NOMO-1 (cell line): ENCODE measurements around the gene EPC2.
"Not testable (repeated sequence)": the region's sequence is repeated elsewhere in the genome, so short reads cannot be mapped to it uniquely, and the experiment has no call there.

Experiments
- DNase-seq, 2 experiments: peaks; one replicate each; lab custom pipeline; 2025; ENCODE audit not compliant: unreplicated experiment in 2 of 2; lab: John Stamatoyannopoulos, UW

The EPC2 gene

DNA sequence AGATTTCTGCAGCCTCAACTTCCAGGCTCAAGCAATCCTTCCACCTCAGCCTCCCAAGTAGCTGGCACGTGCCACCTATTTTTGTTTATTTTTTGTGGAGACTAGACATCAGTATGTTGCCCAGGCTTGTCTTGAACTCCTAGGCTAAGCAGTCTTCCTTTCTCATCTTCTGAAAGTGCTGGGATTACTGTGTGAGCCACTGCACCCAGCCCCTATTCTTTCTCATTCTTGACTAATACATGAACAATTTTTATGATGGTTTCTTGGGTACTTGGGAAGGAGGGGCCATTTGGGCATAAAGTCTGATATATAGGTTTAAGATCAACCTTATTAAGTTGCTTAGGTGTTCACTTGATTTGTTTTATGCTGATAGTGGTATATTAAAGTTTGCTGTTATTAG, 26.2 kb downstream of the EPC2 start:
- no peak for DNase-seq

DNA sequence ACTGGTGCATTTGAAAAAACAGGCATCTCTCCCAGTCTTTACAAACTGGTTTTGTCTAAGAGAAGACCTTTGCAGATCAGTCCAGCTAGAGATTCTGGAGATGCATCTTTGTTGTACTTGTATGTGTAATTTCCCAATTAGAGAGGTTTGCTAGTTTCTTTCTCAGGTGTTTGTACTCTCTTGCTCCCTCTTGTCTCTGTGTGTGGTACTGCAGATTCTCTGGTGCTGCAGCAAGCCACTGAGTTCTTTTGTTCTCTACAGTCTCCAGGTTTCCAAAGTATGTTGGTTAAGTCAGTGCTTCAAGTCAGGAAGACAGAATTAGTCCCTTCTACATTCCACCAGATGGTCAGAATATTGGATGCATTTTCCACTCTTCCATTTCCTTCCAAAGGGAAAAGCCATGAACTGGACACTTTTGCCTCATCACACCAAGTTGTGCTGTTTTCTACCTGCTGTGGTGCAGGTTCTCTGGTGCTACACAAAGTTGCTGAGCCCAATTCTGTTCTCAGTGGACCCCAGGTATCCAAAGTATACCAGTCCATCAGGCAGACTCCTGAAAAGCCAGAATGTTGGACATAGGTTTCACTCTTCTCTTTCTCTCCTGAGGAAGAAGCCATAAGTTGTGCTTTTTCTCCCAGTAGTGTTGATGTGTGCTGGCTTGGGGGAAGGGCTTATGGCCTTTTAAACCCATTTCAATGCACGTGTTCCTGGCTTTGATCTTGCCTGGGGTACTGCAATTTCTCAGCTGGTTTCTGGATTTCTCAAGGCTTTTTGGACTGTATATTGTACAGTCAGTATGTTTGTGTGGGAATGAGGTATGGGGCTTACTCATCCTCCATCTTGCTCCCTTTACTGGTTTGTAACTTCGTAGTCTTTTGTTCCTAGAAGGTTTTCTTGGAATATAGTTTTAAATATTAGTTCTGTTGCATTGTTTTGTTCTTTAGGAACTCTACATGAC, 29.8 kb downstream of the EPC2 start:
- DNase-seq, result peak; percentile 2 to 22

GRCh38 chr2:148675708-148676107, 31.2 kb downstream of the EPC2 start:
- DNase-seq, result no peak

DNA sequence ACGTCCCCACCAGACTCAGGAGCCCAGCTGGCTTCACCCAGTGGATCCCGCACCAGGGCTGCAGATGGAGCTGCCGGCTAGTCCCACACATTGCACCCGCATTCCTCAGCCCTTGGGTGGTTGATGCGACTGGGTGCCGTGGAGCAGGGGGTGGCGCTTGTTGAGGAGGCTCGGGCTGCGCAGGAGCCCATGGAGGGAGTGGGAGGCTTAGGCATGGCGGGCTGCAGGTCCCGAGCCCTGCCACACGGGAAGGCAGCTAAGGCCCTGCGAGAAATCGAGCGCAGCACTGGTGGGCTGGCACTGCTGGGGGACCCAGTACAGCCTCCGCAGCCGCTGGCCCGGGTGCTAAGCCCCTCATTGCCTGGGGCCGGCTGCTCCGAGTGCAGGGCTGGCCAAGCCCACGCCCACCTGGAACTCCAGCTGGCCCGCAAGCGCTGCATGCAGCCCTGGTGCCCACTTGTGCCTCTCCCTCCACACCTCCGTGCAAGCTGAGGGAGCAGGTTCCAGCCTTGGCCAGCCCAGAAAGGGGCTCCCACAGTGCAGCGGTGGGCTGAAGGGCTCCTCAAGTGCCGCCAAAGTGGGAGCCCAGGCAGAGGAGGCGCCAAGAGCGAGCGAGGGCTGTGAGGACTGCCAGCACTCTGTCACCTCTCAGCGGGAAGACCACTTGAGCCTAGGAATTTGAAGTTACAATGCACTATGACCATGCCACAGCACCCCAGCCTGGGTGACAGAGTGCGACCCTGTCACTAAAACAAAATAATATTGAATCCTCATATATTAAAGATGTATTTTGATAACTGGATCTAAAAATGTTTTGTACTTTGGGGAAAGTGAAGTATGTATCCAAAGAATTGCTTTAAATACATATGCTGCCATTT, 34.0 kb downstream of the EPC2 start:
- not testable (repeated sequence) for DNase-seq

DNA sequence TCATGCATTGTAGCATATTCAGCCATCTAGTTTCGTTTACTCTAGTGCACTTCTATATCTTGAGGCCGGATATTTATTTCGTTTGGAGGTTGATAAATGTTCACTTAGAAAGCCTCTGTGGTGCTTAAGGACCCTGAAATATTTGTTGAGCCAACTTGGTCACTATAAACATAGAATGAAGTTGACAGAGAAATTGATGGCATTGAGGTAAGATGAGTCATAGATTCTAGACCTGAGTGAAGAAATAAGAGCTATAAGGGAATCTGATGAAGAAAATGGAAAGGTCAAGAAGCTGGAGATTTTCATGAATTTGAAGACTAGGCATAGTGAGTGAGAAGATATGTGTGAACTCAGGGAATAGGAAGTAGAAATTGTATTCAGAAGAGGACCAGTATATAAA, 35.9 kb downstream of the EPC2 start:
- DNase-seq, result no peak

DNA sequence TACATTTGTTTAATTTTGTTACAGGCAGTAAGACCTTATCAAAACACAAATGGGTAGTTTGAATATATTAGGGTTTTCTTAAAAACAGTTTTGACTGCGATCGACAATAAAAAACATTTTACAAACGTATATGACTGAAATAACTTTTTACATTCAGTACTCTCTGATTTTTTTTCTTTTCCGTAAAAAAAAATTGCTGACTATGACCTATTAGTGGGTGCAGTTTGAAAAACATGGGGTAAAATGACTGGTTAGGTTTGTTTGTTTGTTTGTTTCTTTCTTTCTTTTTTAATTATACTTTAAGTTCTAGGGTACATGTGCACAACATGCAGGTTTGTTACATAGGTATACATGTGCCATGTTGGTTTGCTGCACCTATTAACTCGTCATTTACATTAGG, 36.9 kb downstream of the EPC2 start:
- DNase-seq, result no peak

GRCh38 chr2:148681862-148682261, 37.3 kb downstream of the EPC2 start:
- DNase-seq, result not testable (repeated sequence)

DNA sequence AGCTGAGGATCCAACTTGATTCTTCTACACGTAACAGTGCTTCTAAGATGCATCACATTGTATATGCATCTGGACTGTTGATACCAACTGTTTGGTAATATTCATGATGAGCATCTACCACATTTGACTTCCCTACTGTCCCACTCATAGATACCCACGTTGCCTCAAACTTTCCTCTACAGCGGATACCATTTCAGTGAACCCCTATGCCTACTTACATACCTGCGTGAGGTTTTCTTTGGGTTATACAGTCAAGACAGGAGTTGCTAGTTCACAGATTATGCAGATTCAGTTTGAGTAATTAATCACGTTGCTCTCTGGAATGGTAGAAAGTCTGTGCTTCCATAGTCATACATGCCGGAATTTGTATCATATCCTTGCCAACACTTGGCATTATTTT, 40.0 kb downstream of the EPC2 start:
- no peak for DNase-seq

DNA sequence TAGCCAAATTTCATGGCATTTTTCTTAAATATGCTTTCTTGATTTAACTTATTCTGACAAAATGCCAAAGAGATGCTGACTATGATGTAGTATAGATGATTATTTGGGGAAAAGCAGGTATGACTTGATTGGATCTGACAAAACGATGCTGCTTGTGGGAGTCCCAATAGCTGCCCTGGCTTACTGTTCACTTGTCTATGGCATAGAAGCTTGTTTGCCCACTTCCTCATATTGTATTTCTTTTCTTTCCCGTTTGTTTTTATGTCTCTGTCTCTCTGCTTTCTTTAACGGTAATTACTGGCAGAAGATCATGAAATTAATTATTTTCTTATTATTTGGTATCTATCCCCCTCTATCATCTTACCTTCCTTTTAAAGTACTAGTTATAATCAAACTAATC, 43.0 kb downstream of the EPC2 start:
- DNase-seq, result no peak

GRCh38 chr2:148688011-148688410, 43.5 kb downstream of the EPC2 start:
- DNase-seq, result not testable (repeated sequence)

DNA sequence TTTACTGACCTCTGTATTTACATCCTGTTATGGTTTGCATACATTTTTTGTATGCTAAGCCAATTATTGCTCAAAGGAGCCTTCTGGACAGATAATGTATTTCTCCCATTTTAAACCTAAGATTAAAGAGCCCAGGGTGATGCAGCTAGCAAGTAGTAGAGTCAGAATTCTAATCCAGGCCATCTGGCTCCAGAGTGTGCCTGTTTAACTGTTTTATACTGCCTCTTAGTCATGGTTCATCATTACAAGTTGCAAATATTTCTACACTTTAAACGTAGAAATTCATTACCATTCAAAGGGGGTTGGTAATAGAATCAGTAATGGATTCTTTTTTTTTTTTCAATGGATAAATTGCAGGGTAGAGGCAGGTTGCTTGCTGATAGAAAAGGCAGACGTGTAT, 52.4 kb downstream of the EPC2 start:
- DNase-seq, result no peak

DNA sequence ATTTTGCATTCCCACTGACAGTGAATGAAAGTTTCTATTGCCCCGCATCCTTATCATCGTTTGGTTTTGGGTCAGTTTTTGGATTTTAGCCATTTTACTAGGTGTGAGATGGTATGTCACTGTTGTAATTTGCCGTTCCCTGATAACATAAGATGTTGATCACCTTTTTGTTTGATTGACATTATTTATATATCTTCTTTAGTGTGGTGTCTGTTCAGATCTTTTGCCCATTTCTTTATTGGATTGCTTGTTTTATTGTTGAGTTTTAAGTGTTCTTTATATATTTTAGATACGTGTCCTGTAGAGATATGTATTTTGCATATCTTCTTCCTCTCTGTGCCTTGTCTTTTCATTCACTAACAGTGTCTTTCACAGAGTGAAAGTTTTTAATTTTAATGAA, 55.3 kb downstream of the EPC2 start:
- DNase-seq, result no peak

- DNase-seq, result no peak
These were observed 56.5 kb downstream of the EPC2 start for GRCh38 chr2:148701039-148701438.

GRCh38 chr2:148701877-148702276, 57.3 kb downstream of the EPC2 start:
- no peak for DNase-seq

GRCh38 chr2:148702475-148702874, 57.9 kb downstream of the EPC2 start:
- no peak for DNase-seq

- DNase-seq, result no peak
These were observed 59.7 kb downstream of the EPC2 start for GRCh38 chr2:148704247-148704646.

- no peak for DNase-seq
These were observed 71.9 kb downstream of the EPC2 start for GRCh38 chr2:148716378-148716920.

GRCh38 chr2:148718039-148718438, 73.5 kb downstream of the EPC2 start:
- DNase-seq, result no peak

- DNase-seq, result no peak
These were observed 74.7 kb downstream of the EPC2 start for GRCh38 chr2:148719195-148719749.

- no peak for DNase-seq
These were observed 75.4 kb downstream of the EPC2 start for GRCh38 chr2:148719941-148720436.

GRCh38 chr2:148720501-148721001, 76.0 kb downstream of the EPC2 start:
- no peak for DNase-seq
